ENCODE measurements around the gene CUBN. TPM values are rescaled to one million over a fixed set of nuclear protein-coding genes. Genes with fewer than 3 reads are reported as not detected.
A peak's percentile ranks its signal among the peaks of the same experiment; 100 is the strongest.

CUBN gene
- total and polyA plus RNA-seq, 12 donors, result 0.41 to 9.3 (median 1.3) TPM

DNA sequence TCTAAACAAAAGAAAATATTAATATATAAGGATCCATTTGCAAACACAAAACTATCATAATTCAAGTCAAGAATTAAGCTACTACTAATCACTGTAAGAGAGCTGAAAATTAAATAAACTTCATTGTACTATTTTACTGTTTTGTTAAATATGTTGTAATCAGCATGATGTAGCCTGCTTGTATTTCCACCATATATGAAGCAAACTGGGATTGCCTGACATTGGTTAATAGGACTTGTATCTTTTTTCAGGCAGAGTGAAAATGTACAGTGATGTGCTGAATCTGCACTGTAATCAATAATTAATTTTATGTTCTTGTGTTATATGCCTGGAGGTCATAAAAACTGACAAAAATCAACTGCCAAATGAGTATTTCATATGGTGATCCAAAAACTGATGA is 46.5 kb upstream of the CUBN start:
- Histone ChIP-seq H3K36me3 (replicated peaks in 1 of 2) (no peaks in the 10 kb centered on the region), H3K9me3 (replicated peaks in 1 of 3) (no peaks in the 10 kb centered on the region), H3K27ac (no peak overlapping the region), H3K27me3 (no peaks in the 10 kb centered on the region), H3K4me3 (no peak overlapping the region), H3K4me1 (replicated peaks in 1 of 2) (peaks cover 7% of the 10 kb centered on the region in 2 donors)
- intact Hi-C loops (cut with DNase I), result no loop called here
- no peak for DNase-seq
- no peak for TF ChIP-seq POLR2A (IDR thresholded peaks at IDR 0.05)
- no peak for TF ChIP-seq CTCF (IDR thresholded peaks at IDR 0.05)

DNA sequence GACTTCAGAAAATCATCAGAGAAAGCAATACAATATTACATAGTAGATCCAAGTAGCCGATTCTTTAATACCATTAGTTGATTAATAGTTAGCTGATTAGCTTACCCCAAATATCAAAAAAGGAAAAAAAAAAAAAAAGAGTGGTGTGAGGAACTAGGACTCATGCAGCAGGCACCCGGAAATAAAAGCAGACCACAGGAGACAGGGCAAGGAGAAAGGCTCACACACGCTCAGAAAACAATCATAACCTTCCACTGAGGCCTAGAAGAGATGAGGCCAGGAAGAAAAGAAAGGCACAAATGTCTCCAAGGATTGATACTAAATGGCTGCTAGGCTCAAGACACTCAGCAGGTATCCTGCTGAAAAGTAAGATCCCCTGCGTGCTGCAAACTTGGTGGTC is 45.9 kb upstream of the CUBN start:
- TF ChIP-seq CTCF (IDR thresholded peaks at IDR 0.05) (no peak), POLR2A (IDR thresholded peaks at IDR 0.05) (no peak)
- Histone ChIP-seq H3K4me1 (replicated peaks in 1 of 2) (peaks cover 7% of the 10 kb centered on the region in 2 donors), H3K36me3 (replicated peaks in 1 of 2) (no peaks in the 10 kb centered on the region), H3K27me3 (no peaks in the 10 kb centered on the region), H3K27ac (no peak overlapping the region), H3K4me3 (peak overlapping the region in 1 of 4 donors; percentile 16), H3K9me3 (replicated peaks in 1 of 3) (no peaks in the 10 kb centered on the region)
- intact Hi-C loops (cut with DNase I), result no loop called here
- DNase-seq, result no peak
- 64 to 75% (median 70%) methylated on average over 4 of the region's 4 CpGs for WGBS, 4 donors

- peaks cover 7% of the 10 kb centered on the region in 2 donors for H3K4me1 ChIP-seq (replicated peaks in 1 of 2)
- no peaks in the 10 kb centered on the region for H3K27me3 ChIP-seq
- no peak overlapping the region for H3K27ac ChIP-seq
- no peak for DNase-seq
- H3K4me3 ChIP-seq, result no peak overlapping the region
- intact Hi-C loops (cut with DNase I), result no loop called here
- no peaks in the 10 kb centered on the region for H3K36me3 ChIP-seq (replicated peaks in 1 of 2)
- H3K9me3 ChIP-seq (replicated peaks in 1 of 3), result no peaks in the 10 kb centered on the region
- TF ChIP-seq CTCF (IDR thresholded peaks at IDR 0.05), result no peak
- TF ChIP-seq POLR2A (IDR thresholded peaks at IDR 0.05), result no peak
Observed at GRCh38 chr10:17174626-17175025, 45.0 kb upstream of the CUBN start.

- Histone ChIP-seq H3K4me3 (no peak overlapping the region), H3K4me1 (replicated peaks in 1 of 2) (no peaks in the 10 kb centered on the region), H3K27ac (peak overlapping the region in 1 of 5 donors; percentile 3), H3K36me3 (replicated peaks in 1 of 2) (no peaks in the 10 kb centered on the region), H3K9me3 (replicated peaks in 1 of 3) (no peaks in the 10 kb centered on the region), H3K27me3 (no peaks in the 10 kb centered on the region)
- WGBS, 4 donors, result 66 to 88% (median 77%) methylated on average over 3 to 4 of the region's 4 CpGs
- intact Hi-C loops (cut with DNase I), result no loop called here
- no peak for TF ChIP-seq CTCF (IDR thresholded peaks at IDR 0.05)
- no peak for TF ChIP-seq POLR2A (IDR thresholded peaks at IDR 0.05)
- no peak for DNase-seq
Observed at GRCh38 chr10:17171141-17171641, 41.6 kb upstream of the CUBN start.
